AML-193 (cell line): ENCODE measurements around the gene SFT2D1.

Experiments
- DNase-seq, 2 experiments: peaks; one replicate each; lab custom pipeline; 2025; lab: John Stamatoyannopoulos, UW

Gene SFT2D1

GRCh38 chr6:166277892-166278578, 64.3 kb downstream of the SFT2D1 start:
- DNase-seq = no peak

- no peak for DNase-seq
These were observed 65.3 kb downstream of the SFT2D1 start for GRCh38 chr6:166277018-166277417.

- peak; percentile 64 to 67 for DNase-seq
These were observed 66.6 kb downstream of the SFT2D1 start for GRCh38 chr6:166275714-166276166.

GRCh38 chr6:166274739-166275370, 67.5 kb downstream of the SFT2D1 start:
- DNase-seq = no peak

GRCh38 chr6:166274163-166274562, 68.2 kb downstream of the SFT2D1 start:
- no peak for DNase-seq

GRCh38 chr6:166271376-166271765, 71.0 kb downstream of the SFT2D1 start:
- no peak for DNase-seq

GRCh38 chr6:166270706-166271375, 71.5 kb downstream of the SFT2D1 start:
- DNase-seq = no peak
